ENCODE results near the gene KAT2B.

KAT2B gene

GRCh38 chr3:20096135-20096685 is 56.0 kb downstream of the KAT2B start:
- DNase-seq (ENCODE audit: low read depth): no peak

GRCh38 chr3:20097015-20097414 is 56.8 kb downstream of the KAT2B start:
- no peak for DNase-seq (ENCODE audit: low read depth)

DNA sequence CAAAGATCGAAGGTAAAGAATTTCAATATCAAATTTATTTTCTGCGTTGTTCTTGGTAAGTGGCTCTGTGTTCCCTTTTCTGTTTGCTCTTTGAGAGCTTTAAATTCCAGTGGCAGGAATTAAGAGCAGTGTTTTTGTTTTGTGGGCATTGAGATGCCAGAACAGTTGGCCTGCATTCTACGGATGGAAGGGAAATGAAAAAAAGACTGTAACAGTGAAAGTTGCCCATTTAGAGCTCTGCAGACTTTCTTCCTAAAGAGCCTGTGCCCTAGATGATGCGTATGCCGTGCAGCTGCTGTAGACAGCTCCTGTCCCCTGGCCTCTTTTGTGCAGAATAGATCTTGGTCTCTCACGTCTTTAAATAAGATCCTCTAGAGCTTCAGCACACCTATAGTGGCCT is 58.8 kb downstream of the KAT2B start:
- no peak for DNase-seq (ENCODE audit: low read depth)

GRCh38 chr3:20100151-20100550 is 59.9 kb downstream of the KAT2B start:
- DNase-seq (ENCODE audit: low read depth): no peak

DNA sequence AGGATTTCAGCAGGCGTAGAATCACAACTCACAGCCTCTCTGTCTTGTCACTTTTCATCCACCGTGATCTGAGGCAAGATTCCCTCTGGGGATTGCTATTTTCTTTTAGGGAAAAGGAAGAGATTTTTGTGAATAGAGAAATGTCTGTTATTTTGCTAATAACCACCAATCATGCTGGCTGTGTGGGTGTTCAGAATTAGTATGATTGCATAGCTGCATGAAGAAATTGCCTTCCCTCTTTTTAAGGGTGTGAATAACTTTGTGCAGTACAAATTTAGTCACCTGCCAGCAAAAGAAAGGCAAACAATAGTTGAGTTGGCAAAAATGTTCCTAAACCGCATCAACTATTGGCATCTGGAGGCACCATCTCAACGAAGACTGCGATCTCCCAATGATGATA is 60.8 kb downstream of the KAT2B start:
- no peak for DNase-seq (ENCODE audit: low read depth)

- no peak for DNase-seq (ENCODE audit: low read depth)
Observed at GRCh38 chr3:20103731-20104130, 63.5 kb downstream of the KAT2B start.

DNA sequence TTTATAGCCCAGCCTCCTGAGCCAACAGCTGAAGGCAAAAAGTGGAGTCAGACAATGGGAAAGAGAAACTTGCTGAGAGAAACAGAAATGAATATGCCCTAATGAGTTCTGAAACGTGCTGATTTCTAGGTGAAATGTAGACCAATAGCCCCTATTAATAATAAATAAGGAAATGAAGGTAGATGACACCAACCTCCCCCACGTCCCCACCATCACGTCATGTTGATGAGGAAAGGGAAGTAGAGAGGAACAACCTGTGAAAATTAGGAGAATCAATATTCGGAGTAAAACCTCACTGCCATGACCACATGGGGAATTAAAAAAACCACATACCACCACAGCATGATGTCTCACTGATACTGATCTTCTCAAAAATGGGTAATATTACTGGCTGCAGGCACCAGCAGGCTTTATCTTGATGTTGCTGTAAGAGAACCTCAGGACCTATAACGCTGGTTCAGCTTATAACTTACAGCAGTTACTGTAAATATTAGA is 64.0 kb downstream of the KAT2B start:
- peak; percentile 30 for DNase-seq (ENCODE audit: low read depth)

GRCh38 chr3:20105513-20106280 is 65.5 kb downstream of the KAT2B start:
- DNase-seq (ENCODE audit: low read depth): no peak

- DNase-seq (ENCODE audit: low read depth): no peak
Observed at GRCh38 chr3:20107722-20108121, 67.5 kb downstream of the KAT2B start.

- no peak for DNase-seq (ENCODE audit: low read depth)
Observed at GRCh38 chr3:20108869-20109268, 68.6 kb downstream of the KAT2B start.

DNA sequence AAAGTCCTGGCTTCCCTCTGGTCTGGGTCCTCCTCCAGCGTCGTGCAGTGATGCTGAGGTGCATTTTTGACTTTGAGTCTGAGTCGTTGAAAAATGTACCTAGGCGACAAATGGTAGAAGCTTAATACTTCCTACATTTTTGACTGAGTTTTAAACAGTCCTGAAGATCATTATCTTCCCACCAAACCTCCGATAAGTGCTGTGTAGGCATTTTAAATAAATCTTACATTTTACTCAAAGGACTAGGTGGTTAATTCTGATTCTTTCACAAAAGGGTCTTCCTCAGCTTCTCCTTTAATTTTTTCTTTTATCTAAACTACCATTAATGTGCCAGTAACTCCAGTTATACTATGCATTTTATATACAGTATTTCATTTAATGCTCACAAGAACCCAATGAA is 70.6 kb downstream of the KAT2B start:
- DNase-seq (ENCODE audit: low read depth): no peak

DNA sequence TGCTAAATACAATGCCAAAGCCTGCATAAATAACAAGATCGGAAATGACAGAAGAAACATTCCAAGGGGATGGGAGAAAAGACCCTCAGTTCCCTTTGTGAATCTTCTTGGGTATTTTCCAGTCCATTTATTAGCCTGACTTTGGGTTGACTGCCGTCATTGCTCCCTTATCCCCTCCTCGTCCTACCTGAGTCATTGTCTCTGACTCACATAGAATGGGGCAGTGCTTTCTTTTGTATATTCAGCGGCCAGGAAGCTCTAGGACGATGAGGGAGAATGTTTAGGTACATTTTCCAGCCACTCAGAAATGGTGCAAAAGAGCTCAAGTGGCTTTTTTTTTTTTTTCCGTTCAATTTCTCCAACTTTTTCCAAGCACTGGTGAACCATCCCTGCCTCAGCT is 71.6 kb downstream of the KAT2B start:
- DNase-seq (ENCODE audit: low read depth): no peak

- DNase-seq (ENCODE audit: low read depth): no peak
Observed at GRCh38 chr3:20121088-20121487, 80.8 kb downstream of the KAT2B start.

DNA sequence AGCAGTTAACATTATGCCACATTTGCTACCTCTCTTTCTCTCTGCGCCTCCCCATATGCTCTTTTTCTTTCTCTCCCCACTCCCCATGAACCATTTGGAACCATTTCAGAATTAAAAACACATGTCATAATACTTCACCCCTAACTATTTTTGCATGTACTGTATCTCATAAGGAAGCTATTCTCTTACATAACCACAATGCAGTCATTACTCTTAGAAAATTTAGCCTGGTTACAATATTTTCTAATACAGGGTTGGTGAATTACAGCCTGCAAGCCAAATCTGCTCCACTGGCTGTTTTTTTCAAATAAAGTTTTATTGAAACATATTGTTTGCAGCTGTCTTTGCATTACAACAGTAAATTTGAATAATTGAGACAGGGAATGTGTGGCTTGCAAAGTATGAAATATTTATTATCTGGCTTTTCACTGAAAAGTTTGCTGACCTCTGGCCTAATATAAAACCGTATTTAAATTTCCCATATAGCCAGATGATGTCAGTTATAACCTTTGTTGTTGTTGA is 82.9 kb downstream of the KAT2B start:
- DNase-seq (ENCODE audit: low read depth): no peak

GRCh38 chr3:20125289-20125688 is 85.0 kb downstream of the KAT2B start:
- DNase-seq (ENCODE audit: low read depth): no peak

GRCh38 chr3:20125897-20126296 is 85.7 kb downstream of the KAT2B start:
- DNase-seq (ENCODE audit: low read depth): no peak

GRCh38 chr3:20128358-20128757 is 88.1 kb downstream of the KAT2B start:
- no peak for DNase-seq (ENCODE audit: low read depth)

- no peak for DNase-seq (ENCODE audit: low read depth)
Observed at GRCh38 chr3:20130106-20130505, 89.9 kb downstream of the KAT2B start.

- no peak for DNase-seq (ENCODE audit: low read depth)
Observed at GRCh38 chr3:20136231-20136630, 96.0 kb downstream of the KAT2B start.

GRCh38 chr3:20137647-20138046 is 97.4 kb downstream of the KAT2B start:
- no peak for DNase-seq (ENCODE audit: low read depth)

DNA sequence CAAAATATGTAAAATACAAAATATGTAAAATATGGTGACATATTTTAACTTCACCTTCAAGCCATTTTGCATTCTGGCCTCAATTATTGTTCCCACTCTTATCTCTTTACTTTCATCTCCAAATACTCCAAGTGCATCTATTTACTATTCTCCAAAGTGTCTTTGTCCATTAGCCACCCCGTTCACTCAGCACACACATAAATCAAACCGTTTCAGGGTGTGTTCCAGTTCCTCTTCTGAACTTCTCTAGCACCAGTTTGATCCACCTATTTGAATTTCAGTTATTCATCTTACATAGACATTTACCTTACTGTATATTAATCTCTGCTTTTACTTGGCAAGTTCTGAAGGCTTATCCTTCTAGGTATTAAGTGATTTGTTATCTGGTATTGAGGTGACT is 100.6 kb downstream of the KAT2B start:
- no peak for DNase-seq (ENCODE audit: low read depth)

DNA sequence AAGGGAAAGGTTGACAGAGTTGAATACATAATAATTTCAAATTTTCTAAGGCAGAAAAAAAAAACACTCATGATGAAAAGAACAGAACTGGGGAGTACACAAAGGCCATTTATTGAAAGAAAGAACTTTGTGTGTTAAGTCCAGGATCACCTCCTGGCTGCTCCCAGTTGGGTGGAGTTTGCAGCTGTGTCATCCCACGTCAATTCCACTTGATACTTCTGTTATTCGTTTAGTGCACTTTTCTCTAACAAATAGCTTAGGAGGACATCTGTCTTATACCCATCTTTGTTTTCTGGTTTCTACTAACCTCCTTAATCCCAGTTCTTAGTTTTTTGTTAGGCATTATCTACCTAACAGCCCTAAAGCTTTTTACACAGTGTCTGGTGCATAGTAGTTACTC is 101.1 kb downstream of the KAT2B start:
- DNase-seq (ENCODE audit: low read depth): no peak

DNA sequence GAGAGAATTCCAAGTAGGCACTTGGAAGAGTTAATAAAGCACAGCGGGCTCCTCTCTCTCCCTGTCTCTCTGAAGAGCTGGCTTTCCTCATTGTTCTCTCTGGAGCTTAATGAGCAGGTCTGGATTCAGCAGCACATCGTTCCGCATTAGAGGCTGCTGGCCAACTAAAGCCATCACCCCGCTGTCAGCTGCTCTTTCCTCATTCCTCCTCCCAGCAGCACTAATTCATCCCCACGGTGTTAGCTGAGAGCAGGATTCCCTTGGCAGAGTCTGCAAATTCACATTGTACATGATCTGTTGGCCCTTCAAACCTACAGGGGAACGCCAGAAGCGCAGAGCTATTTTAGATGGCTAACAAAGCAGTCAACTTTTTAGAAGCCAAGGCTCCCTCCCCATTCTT is 101.6 kb downstream of the KAT2B start:
- no peak for DNase-seq (ENCODE audit: low read depth)

DNA sequence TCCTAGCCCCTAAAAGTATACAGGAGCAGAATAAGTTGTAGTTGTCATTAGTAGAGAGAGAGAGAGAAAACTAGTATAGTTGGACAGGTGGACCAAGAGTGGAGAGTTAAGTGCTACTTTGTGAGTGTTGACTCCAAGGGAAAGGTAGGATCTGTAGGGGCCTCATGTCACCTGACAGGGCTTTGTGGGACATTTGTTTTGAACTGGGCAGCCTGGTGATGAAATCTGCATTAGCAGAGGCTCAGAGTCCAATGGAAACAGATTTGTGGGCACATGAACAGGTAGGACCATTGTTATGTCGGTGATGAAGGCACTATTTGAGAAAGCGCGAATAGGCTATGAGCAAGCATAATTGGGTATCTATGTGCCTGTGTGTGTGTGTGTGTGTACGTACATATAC is 102.3 kb downstream of the KAT2B start:
- DNase-seq (ENCODE audit: low read depth): no peak

All from activated T-cell treated with anti-CD3 and anti-CD28 coated beads for 24 hours (primary cell).